Endothelial cell of umbilical vein (primary cell): ENCODE results near the gene SRSF2. TPM values are rescaled to one million over a fixed set of nuclear protein-coding genes. Genes with fewer than 3 reads are reported as not detected.

Experiments used
- BruUV-seq: library from RNA; stranded (reverse); fragments of 400-500 nt; replicated peaks from 2 replicates; lab custom pipeline; 2021; lab: Mats Ljungman, UMichigan
- CTCF ChIA-PET: fragments of 300-600, 350-600 bp; sonication (Branson Sonifier 250); formaldehyde crosslinking; loops from one replicate; lab custom pipeline; 2021; ENCODE audit warnings: antibody characterized with exemption, inconsistent platforms; lab: Charles Lee
- POLR2A ChIA-PET: fragments of 300-600, 350-600 bp; sonication (Branson Sonifier 250); formaldehyde crosslinking; loops from one replicate; lab custom pipeline; 2021; ENCODE audit warnings: antibody characterized with exemption, inconsistent platforms; lab: Charles Lee
- DNase-seq: peaks from one replicate; pipeline ENCODE4 v3.0.0-alpha.2; 2011; ENCODE audit warnings: low read depth, low spot score
- FAIRE-seq: peaks from 2 replicates; lab custom pipeline; 2011; peaks lifted over from hg19 to GRCh38; lab: Jason Lieb, UNC
- H2AFZ ChIP-seq: 2 replicates; pipeline ENCODE4 v1.6.0; 2012; ENCODE audit warnings: low read depth, low read length, control low read depth, inconsistent platforms
- H3K27ac ChIP-seq: 2 replicates; pipeline ENCODE4 v1.5.1; 2011; ENCODE audit warnings: low read depth, mild to moderate bottlenecking, control low read depth, low read length, moderate library complexity; ENCODE audit not compliant: insufficient read depth
- H3K27me3 ChIP-seq, 2 experiments: 2 replicates each; pipeline versions ENCODE4 v1.6.0 to v1.6.1; 2011; ENCODE audit warnings: low read length in 2 of 2, mixed read lengths in 1 of 2; ENCODE audit not compliant: control insufficient read depth in 2 of 2, insufficient read depth in 2 of 2
- H3K36me3 ChIP-seq, 2 experiments: 2 replicates in 1 of 2; 3 replicates in 1 of 2; pipeline ENCODE4 v1.5.1; 2011; ENCODE audit warnings: low read length in 2 of 2, mild to moderate bottlenecking in 1 of 2, moderate library complexity in 1 of 2; ENCODE audit not compliant: control insufficient read depth in 2 of 2, insufficient read depth in 2 of 2; ENCODE audit errors: extremely low read depth in 1 of 2
- H3K4me1 ChIP-seq: 3 replicates; pipeline ENCODE4 v1.5.1; 2011; ENCODE audit warnings: mild to moderate bottlenecking, low read length; ENCODE audit not compliant: control insufficient read depth, insufficient read depth; ENCODE audit errors: extremely low read depth
- H3K4me2 ChIP-seq: 2 replicates; pipeline ENCODE4 v1.6.1; 2011; ENCODE audit warnings: low read length, control low read depth, mixed read lengths; ENCODE audit not compliant: insufficient read depth
- H3K4me3 ChIP-seq, 3 experiments: fragments of 200-600 bp in 1 of 3; sonication (generic), shearing (Covaris generic) in 1 of 3; replicated peaks in 1 of 3; 2 replicates each; pipeline ENCODE4 v1.5.1; 2011 to 2016; ENCODE audit warnings: control low read depth in 3 of 3, low read length in 3 of 3, mild to moderate bottlenecking in 2 of 3, inconsistent platforms in 1 of 3, low read depth in 1 of 3, moderate library complexity in 1 of 3; ENCODE audit not compliant: insufficient read depth in 1 of 3
- H3K79me2 ChIP-seq: 2 replicates; pipeline ENCODE4 v1.6.0; 2012; ENCODE audit warnings: low read length, inconsistent platforms; ENCODE audit not compliant: control insufficient read depth, insufficient read depth
- H3K9ac ChIP-seq: replicated peaks from 2 replicates; pipeline ENCODE3; 2011; ENCODE audit warnings: low read length, control low read depth; ENCODE audit not compliant: insufficient read depth; ENCODE audit errors: extremely low read depth
- H3K9me1 ChIP-seq: replicated peaks from 3 replicates; pipeline ENCODE4 v1.6.0; 2011; ENCODE audit warnings: mild to moderate bottlenecking, low read length; ENCODE audit not compliant: control insufficient read depth, insufficient read depth; ENCODE audit errors: extremely low read depth
- H3K9me3 ChIP-seq: replicated peaks from 2 replicates; pipeline ENCODE4 v1.5.1; 2012; ENCODE audit warnings: low read length, inconsistent platforms; ENCODE audit not compliant: control insufficient read depth, insufficient read depth
- H4K20me1 ChIP-seq: replicated peaks from 2 replicates; pipeline ENCODE3; 2011; ENCODE audit warnings: mild to moderate bottlenecking, low read length; ENCODE audit not compliant: control insufficient read depth, insufficient read depth; ENCODE audit errors: extremely low read depth
- CTCF ChIP-seq, 2 donors: IDR thresholded peaks; 1 replicate in 1 of 2; 2 replicates in 1 of 2; pipeline ENCODE4 v1.5.1; 2011; ENCODE audit warnings: low read length in 2 of 2, mild to moderate bottlenecking in 2 of 2, moderate library complexity in 2 of 2, control low read depth in 1 of 2, inconsistent platforms in 1 of 2, low read depth in 1 of 2; ENCODE audit not compliant: insufficient read depth in 1 of 2; ENCODE audit errors: extremely low read depth in 1 of 2
- EZH2 ChIP-seq: IDR thresholded peaks from 2 replicates; pipeline ENCODE4 v1.6.1; 2012; ENCODE audit warnings: borderline replicate concordance, low read depth, mild to moderate bottlenecking, moderate library complexity, low read length, inconsistent platforms; ENCODE audit not compliant: severe bottlenecking
- FOS ChIP-seq: IDR thresholded peaks from 2 replicates; pipeline ENCODE4 v1.6.1; 2011; ENCODE audit warnings: mild to moderate bottlenecking, low read length, moderate library complexity, borderline replicate concordance; ENCODE audit not compliant: insufficient read depth
- GATA2 ChIP-seq: IDR thresholded peaks from 2 replicates; pipeline ENCODE4 v1.7.0; 2011; ENCODE audit warnings: low read depth, mild to moderate bottlenecking, moderate library complexity, mixed read lengths, low read length; ENCODE audit not compliant: insufficient read length, insufficient read depth
- JUN ChIP-seq: IDR thresholded peaks from 2 replicates; pipeline ENCODE4 v1.6.1; 2011; ENCODE audit warnings: borderline replicate concordance, low read depth; ENCODE audit not compliant: insufficient read length, insufficient read depth
- MYC ChIP-seq: IDR thresholded peaks from one replicate; pipeline ENCODE4 v1.6.1; 2011; ENCODE audit warnings: mild to moderate bottlenecking, low read depth, low read length
- POLR2A ChIP-seq: IDR thresholded peaks from 2 replicates; pipeline ENCODE4 v1.6.1; 2012; ENCODE audit warnings: low read depth, mild to moderate bottlenecking, control low read depth, low read length
- POLR2AphosphoS5 ChIP-seq: IDR thresholded peaks from 2 replicates; pipeline ENCODE4 v1.6.1; 2012; ENCODE audit warnings: low read depth, mild to moderate bottlenecking, control low read depth, low read length, moderate library complexity; ENCODE audit not compliant: insufficient read depth
- dilution Hi-C: fragments of 300-500 bp; cut with MboI; formaldehyde crosslinking; loops from one replicate; pipeline ENCODE4 v1.15.0; 2019; ENCODE audit warnings: low sequenced_read_pairs; ENCODE audit not compliant: extremely low pct_ligation_motif_present
- intact Hi-C: fragments of 100-400 bp; cut with micrococcal nuclease; formaldehyde crosslinking; loops from one replicate; pipeline ENCODE4 v1.10.0; 2022
- polyA plus RNA-seq, 4 experiments: library from polyadenylated mRNA; depleted of rRNA in 3 of 4; stranded (reverse) in 3 of 4; unstranded in 1 of 4; fragments of >200 nt; gene quantifications; 2 replicates each; pipeline versions ENCODE4 v1.2.1 to v1.2.3, GENCODE V29; 2011 to 2012; ENCODE audit warnings: missing spikeins in 1 of 4
- total RNA-seq: library from RNA; stranded (reverse); gene quantifications from 2 replicates; pipeline ENCODE4 v1.2.3, GENCODE V29; 2021
- TF ChIP-seq, protein P1 (sequence below): IDR thresholded peaks from 2 replicates; pipeline ENCODE4 v1.6.1; 2011; ENCODE audit not compliant: insufficient read depth, insufficient read length

The SRSF2 gene
- total and polyA plus RNA-seq, 2 donors (not counting 3 experiments of a cell fraction or from before 2014, with no cell fraction given) = 283 to 307 TPM

GRCh38 chr17:76720941-76721340 is 16.2 kb downstream of the SRSF2 start:
- no peak for DNase-seq
- POLR2A ChIA-PET = no interaction called here
- Histone ChIP-seq H3K9me3 (no peaks in the 10 kb centered on the region), H3K9ac (no peak overlapping the region), H3K4me2 (no peak overlapping the region), H3K27me3 (no peaks in the 10 kb centered on the region), H3K4me1 (peaks cover 15% of the 10 kb centered on the region), H3K9me1 (no peaks in the 10 kb centered on the region), H3K27ac (no peak overlapping the region), H4K20me1 (no peaks in the 10 kb centered on the region), H3K4me3 (no peak overlapping the region), H3K79me2 (peaks cover 40% of the 10 kb centered on the region), H2AFZ (no peak overlapping the region), H3K36me3 (peaks cover 24 to 36% of the 10 kb centered on the region in 2 experiments)
- BruUV-seq = no TSS peak
- dilution Hi-C loops (no loop called here), intact Hi-C loops (no loop called here)
- no peak for FAIRE-seq
- CTCF ChIA-PET = interaction anchor here (1.6 kb wide), 1 partner anchor 39 kb away, joined by 4 read pairs; no protein-coding TSS in a partner anchor
- TF ChIP-seq CTCF (IDR thresholded peaks at IDR 0.05; ENCODE audit: extremely low read depth in 1 of 2, insufficient read depth in 1 of 2, low read depth in 1 of 2, low read length in 2 of 2) (no peak), POLR2A (no peak), POLR2AphosphoS5 (no peak)

DNA sequence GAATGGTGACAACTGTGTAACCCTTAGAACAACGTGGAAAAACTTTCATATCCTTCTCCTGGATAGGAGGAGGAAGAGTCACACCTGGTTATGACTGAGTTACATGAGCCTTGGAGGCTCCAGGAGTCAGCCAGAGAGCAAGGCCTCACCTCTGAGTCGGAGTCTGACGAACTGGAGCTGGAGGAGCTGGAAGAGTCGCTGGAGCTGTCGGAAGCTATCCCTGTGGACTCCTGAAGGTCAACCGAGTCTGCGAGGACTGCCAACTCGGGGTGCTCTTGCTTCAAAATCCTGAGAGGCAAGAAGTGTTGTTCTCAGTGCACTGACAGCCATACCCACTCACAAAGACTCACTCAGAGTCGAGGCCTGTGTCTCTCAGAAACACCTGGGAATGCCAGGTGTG is 16.9 kb downstream of the SRSF2 start:
- FAIRE-seq = no peak
- dilution Hi-C loops (no loop called here), intact Hi-C loops (no loop called here)
- Histone ChIP-seq H3K4me2 (no peak overlapping the region), H2AFZ (no peak overlapping the region), H3K27me3 (no peaks in the 10 kb centered on the region), H3K79me2 (peaks cover 32% of the 10 kb centered on the region), H4K20me1 (no peaks in the 10 kb centered on the region), H3K36me3 (peaks cover 24 to 42% of the 10 kb centered on the region in 2 experiments), H3K27ac (no peak overlapping the region), H3K4me1 (peaks cover 11% of the 10 kb centered on the region), H3K9ac (no peak overlapping the region), H3K9me3 (no peaks in the 10 kb centered on the region), H3K4me3 (no peak overlapping the region), H3K9me1 (no peaks in the 10 kb centered on the region)
- no peak for DNase-seq
- no TSS peak for BruUV-seq
- POLR2A ChIA-PET = no interaction called here
- CTCF ChIA-PET = interaction anchor here (1.6 kb wide), 1 partner anchor 39 kb away, joined by 4 read pairs; no protein-coding TSS in a partner anchor
- TF ChIP-seq CTCF (IDR thresholded peaks at IDR 0.05; ENCODE audit: extremely low read depth in 1 of 2, insufficient read depth in 1 of 2, low read depth in 1 of 2, low read length in 2 of 2) (no peak), POLR2A (no peak), FOS (no peak), EZH2 (no peak), GATA2 (no peak), MYC (no peak), JUN (no peak), POLR2AphosphoS5 (no peak)
- TF ChIP-seq, protein P1, sequence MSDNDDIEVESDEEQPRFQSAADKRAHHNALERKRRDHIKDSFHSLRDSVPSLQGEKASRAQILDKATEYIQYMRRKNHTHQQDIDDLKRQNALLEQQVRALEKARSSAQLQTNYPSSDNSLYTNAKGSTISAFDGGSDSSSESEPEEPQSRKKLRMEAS = no peak
